Esophagus muscularis mucosa (tissue), 3 donors: ENCODE results near the gene PHACTR3.

Experiments used
- CTCF ChIP-seq, 3 experiments: fragments of 200-600 bp in 2 of 3; fragments of 450-650 bp in 1 of 3; sonication (generic) in 2 of 3; IDR thresholded peaks; one replicate each; pipeline ENCODE4 v1.5.1; 2017 to 2019; ENCODE audit warnings: antibody characterized with exemption in 3 of 3, mild to moderate bottlenecking in 2 of 3, moderate library complexity in 1 of 3
- POLR2A ChIP-seq: fragments of 450-650 bp; IDR thresholded peaks from one replicate; pipeline ENCODE4 v1.6.1; 2017; ENCODE audit warnings: antibody characterized with exemption, moderate library complexity, mild to moderate bottlenecking, low read depth
- POLR2AphosphoS5 ChIP-seq, 2 donors: sonication (generic); formaldehyde crosslinking; IDR thresholded peaks; one replicate each; pipeline ENCODE4 v1.6.1; 2017; ENCODE audit warnings: antibody characterized with exemption in 2 of 2

- TF ChIP-seq CTCF (IDR thresholded peaks at IDR 0.05): no peak
- TF ChIP-seq POLR2AphosphoS5 (IDR thresholded peaks at IDR 0.05): no peak
- TF ChIP-seq POLR2A: no peak
Measured at GRCh38 chr20:59663513-59664060, 59.2 kb downstream of the PHACTR3 start.
